Measurements from ENCODE around the gene STRN3.

- TF ChIP-seq CTCF (IDR thresholded peaks at IDR 0.05; ENCODE audit: low read depth, low read length) (no peak), POLR2A (IDR thresholded peaks at IDR 0.05; ENCODE audit: extremely low read depth, insufficient read length) (no peak)
Observed at GRCh38 chr14:30893819-30894218, 132.4 kb downstream of the STRN3 start.
